ENCODE results near the gene CR1.
"Not testable (repeated sequence)": the region's sequence is repeated elsewhere in the genome, so short reads cannot be mapped to it uniquely, and the experiment has no call there.

DNA sequence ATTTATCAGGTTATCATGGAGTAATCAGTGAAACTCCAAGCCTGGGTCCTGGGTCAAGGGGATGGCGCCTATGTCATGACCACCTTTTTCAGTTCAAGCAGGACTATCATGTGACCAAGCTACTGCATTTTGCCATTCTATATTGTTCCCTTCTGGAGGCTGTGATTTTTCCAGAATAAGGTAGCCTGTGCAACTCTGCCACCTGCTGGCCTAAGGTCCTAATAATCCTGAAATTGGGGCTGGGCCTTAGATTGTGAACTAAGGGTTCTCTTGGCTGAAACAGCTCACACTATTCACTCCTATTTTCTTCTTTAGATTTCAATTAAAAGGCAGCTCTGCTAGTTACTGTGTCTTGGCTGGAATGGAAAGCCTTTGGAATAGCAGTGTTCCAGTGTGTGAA, 32.4 kb downstream of the CR1 start:
- not testable (repeated sequence) for TF ChIP-seq EP300, POLR2AphosphoS5 (IDR thresholded peaks at IDR 0.05)
